Tibial artery (tissue), 4 donors: ENCODE measurements around the gene RCOR1.

Source experiments
- DNase-seq, 2 donors: peaks; one replicate each; pipeline ENCODE4 v3.0.0-alpha.2; 2019
- H3K27ac ChIP-seq, 2 donors: fragments of 200-600 bp; sonication (generic) in 1 of 2; 1 replicate in 1 of 2; 2 replicates in 1 of 2; pipeline ENCODE4 v1.5.1; 2018 to 2019; ENCODE audit warnings: mild to moderate bottlenecking in 1 of 2
- H3K27me3 ChIP-seq, 2 donors: fragments of 200-600 bp; sonication (generic) in 1 of 2; one replicate each; pipeline versions ENCODE4 v1.5.1 to v1.6.0; 2016 to 2019
- H3K36me3 ChIP-seq, 3 donors: fragments of 200-600 bp; sonication (generic) in 2 of 3; one replicate each; pipeline ENCODE4 v1.5.1; 2016 to 2019; ENCODE audit warnings: mild to moderate bottlenecking in 2 of 3
- H3K4me1 ChIP-seq, 4 donors: fragments of 200-600 bp; sonication (generic) in 2 of 4; 1 replicate in 3 of 4; 2 replicates in 1 of 4; pipeline ENCODE4 v1.5.1; 2016 to 2019
- H3K4me3 ChIP-seq, 2 donors: fragments of 200-600 bp; sonication (generic) in 1 of 2; 1 replicate in 1 of 2; 2 replicates in 1 of 2; pipeline ENCODE4 v1.5.1; 2018 to 2019; ENCODE audit warnings: mild to moderate bottlenecking in 2 of 2
- H3K9me3 ChIP-seq, 3 donors: fragments of 200-600 bp; sonication (generic) in 1 of 3; one replicate each; pipeline ENCODE4 v1.5.1; 2016 to 2019
- CTCF ChIP-seq, 2 experiments: fragments of 200-600 bp in 1 of 2; fragments of 450-650 bp in 1 of 2; IDR thresholded peaks; one replicate each; pipeline ENCODE4 v1.5.1; 2017 to 2019; ENCODE audit warnings: antibody characterized with exemption in 2 of 2, mild to moderate bottlenecking in 1 of 2, moderate library complexity in 1 of 2
- intact Hi-C: fragments of 100-400 bp; cut with DNase I; formaldehyde crosslinking; loops from one replicate; pipeline ENCODE4 v1.15.0; 2023; ENCODE audit warnings: low total_unique reads

Gene RCOR1

DNA sequence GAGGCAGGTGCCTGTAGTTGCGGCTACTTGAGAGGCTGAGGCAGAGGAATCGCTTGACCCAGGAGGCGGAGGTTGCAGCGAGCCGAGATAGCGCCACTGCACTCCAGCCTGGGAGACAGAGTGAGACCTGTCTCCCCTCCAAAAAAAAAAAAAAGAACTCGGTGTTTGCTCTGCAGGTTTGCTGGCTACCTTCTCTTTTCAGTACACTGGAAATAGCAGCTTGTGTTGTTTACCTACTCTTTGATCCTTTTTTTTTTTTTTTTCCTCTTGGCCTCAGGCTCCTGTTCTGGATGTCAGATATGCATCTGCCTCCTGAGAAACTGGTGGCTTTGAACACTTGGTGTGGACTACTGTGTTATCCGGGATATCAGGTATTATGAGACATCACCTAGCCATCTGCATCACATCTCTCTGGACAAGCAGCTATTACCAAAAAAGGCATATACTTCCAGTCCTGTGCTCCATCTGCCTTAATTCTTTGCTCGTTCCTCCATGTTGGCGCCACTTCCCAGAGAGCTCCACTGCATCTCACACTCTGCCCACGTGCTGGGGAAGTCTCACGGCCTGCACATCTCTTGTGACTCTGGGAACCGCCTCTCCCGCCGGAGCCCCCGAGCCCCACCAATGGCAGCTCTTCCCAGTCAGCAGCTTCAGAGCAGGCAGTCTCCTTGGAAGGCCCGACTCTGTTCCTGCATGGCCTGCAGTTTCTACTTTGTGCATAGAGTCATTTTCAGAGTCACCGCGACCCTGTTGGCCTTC is 133.9 kb downstream of the RCOR1 start:
- no peak overlapping the region for H3K4me3 ChIP-seq
- H3K9me3 ChIP-seq: no peaks in the 10 kb centered on the region
- H3K36me3 ChIP-seq: peaks cover 25 to 77% (median 58%) of the 10 kb centered on the region in 3 donors
- H3K27me3 ChIP-seq: no peaks in the 10 kb centered on the region
- no peaks in the 10 kb centered on the region for H3K4me1 ChIP-seq
- TF ChIP-seq CTCF (IDR thresholded peaks at IDR 0.05): no peak
- no peak overlapping the region for H3K27ac ChIP-seq
- intact Hi-C loops: no loop called here
- no peak for DNase-seq

DNA sequence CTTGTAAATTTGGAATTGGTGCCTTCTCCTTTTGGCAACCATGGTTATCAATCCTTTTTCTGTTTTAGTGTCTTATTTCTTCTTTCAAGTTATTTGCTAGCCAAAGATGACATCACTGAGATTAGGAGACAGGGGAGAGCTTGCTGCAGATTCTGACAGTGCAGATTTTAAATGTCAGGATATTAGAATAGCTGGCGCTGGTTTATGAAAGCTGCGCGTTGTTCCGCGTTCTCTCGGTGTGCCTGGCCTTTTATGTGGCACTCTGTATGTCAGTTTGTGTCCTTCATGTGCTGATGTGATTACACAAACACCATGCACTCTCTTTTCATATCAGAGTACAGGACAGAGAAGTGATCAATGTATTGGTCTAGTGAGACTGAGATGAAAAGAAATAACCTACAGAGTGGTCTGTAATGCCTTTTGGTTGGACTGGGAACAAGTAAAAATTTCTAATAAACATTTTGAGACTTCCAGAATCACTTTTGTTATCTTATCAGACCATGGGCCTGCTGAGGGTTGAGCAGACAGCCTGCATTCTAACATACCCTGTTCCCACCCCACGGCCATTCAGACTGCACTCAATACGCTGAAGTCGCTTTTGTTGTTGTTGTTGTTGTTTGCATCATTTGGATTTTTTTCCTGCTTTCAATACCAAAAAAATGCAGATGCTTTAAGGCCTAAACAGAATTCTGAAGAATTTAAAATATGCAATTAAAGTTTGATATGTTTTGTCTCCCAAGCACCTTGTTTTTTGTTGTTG is 135.1 kb downstream of the RCOR1 start:
- H3K4me3 ChIP-seq: no peak overlapping the region

DNA sequence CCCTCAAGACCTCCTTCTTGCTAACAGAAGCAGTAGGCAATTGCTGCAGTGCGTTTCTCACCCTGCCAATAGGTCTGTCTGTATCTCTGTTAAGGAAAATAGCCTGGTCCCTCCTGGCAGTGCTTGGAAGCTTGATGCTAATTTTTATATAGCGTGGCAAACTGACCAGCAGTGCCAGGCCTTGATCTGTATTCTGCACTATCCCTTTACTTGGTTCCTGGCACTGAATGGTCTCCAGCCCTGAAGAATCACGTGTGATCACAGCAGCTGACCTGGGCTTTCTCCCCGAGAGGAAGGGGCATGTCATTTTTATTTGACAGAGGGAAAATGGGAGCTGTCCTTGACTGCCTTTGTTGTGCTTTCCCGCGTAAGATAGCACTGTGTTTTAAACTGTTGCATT is 136.1 kb downstream of the RCOR1 start:
- Histone ChIP-seq H3K4me3 (no peak overlapping the region), H3K27ac (no peak overlapping the region), H3K27me3 (no peaks in the 10 kb centered on the region), H3K9me3 (no peaks in the 10 kb centered on the region), H3K4me1 (no peaks in the 10 kb centered on the region), H3K36me3 (peaks cover 15 to 75% (median 38%) of the 10 kb centered on the region in 3 donors)
- no peak for TF ChIP-seq CTCF (IDR thresholded peaks at IDR 0.05)
- intact Hi-C loops: no loop called here
- DNase-seq: no peak

More for the DNA sequence above, 135.1 kb downstream of the RCOR1 start:
- intact Hi-C loops: no loop called here
- H3K9me3 ChIP-seq: no peaks in the 10 kb centered on the region
- TF ChIP-seq CTCF (IDR thresholded peaks at IDR 0.05): no peak
- no peaks in the 10 kb centered on the region for H3K27me3 ChIP-seq
- peaks cover 23 to 76% (median 47%) of the 10 kb centered on the region in 3 donors for H3K36me3 ChIP-seq
- H3K4me1 ChIP-seq: no peaks in the 10 kb centered on the region
- no peak for DNase-seq
- H3K27ac ChIP-seq: no peak overlapping the region

DNA sequence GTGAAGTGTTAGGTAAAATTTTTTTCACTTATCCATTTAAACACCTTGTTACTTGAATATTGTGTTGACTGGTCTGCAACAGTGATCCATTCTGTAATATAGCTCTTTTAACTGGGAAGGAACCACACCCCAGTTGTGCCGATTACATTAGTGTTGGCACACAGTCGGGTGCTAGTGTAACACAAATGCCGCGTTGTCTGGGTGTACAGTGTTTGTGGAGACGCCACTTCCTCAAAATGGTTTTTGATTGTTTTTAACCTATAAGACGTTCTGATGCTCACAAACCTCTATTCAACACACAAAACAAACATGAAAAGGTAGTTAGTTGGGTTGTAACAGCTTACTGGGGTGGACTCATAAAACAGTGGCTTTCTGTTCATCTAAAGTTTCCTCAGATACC is 136.8 kb downstream of the RCOR1 start:
- Histone ChIP-seq H3K9me3 (no peaks in the 10 kb centered on the region), H3K4me1 (no peaks in the 10 kb centered on the region), H3K4me3 (no peak overlapping the region), H3K27me3 (no peaks in the 10 kb centered on the region), H3K36me3 (peaks cover 15 to 70% (median 36%) of the 10 kb centered on the region in 3 donors), H3K27ac (no peak overlapping the region)
- no peak for TF ChIP-seq CTCF (IDR thresholded peaks at IDR 0.05)
- intact Hi-C loops: no loop called here
- no peak for DNase-seq

DNA sequence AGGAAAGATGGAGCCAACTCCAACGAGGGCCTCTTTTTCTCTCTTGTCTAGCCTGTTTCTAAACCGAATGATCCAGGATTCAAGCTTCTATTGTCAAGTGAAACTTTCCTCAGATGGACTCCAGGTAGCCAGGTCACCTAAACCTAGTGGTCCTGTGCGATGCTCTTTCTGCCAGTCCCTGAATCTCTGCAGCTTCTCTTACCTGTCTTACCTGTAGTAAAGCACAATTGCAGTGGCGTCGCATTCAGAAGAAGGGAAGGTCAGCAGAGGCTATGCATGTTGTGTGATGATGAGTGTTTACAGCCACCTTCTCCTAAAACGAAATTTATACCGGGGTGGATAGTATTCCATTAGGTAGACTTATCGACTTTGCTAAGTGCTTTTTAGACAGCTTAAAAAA is 137.4 kb downstream of the RCOR1 start:
- DNase-seq: no peak
- peaks cover 15 to 65% (median 31%) of the 10 kb centered on the region in 3 donors for H3K36me3 ChIP-seq
- H3K4me1 ChIP-seq: no peaks in the 10 kb centered on the region
- H3K27me3 ChIP-seq: no peaks in the 10 kb centered on the region
- H3K27ac ChIP-seq: no peak overlapping the region
- no peak overlapping the region for H3K4me3 ChIP-seq
- H3K9me3 ChIP-seq: no peaks in the 10 kb centered on the region
- intact Hi-C loops: no loop called here
- no peak for TF ChIP-seq CTCF (IDR thresholded peaks at IDR 0.05)
